ENCODE data around the gene BRF1.

DNA sequence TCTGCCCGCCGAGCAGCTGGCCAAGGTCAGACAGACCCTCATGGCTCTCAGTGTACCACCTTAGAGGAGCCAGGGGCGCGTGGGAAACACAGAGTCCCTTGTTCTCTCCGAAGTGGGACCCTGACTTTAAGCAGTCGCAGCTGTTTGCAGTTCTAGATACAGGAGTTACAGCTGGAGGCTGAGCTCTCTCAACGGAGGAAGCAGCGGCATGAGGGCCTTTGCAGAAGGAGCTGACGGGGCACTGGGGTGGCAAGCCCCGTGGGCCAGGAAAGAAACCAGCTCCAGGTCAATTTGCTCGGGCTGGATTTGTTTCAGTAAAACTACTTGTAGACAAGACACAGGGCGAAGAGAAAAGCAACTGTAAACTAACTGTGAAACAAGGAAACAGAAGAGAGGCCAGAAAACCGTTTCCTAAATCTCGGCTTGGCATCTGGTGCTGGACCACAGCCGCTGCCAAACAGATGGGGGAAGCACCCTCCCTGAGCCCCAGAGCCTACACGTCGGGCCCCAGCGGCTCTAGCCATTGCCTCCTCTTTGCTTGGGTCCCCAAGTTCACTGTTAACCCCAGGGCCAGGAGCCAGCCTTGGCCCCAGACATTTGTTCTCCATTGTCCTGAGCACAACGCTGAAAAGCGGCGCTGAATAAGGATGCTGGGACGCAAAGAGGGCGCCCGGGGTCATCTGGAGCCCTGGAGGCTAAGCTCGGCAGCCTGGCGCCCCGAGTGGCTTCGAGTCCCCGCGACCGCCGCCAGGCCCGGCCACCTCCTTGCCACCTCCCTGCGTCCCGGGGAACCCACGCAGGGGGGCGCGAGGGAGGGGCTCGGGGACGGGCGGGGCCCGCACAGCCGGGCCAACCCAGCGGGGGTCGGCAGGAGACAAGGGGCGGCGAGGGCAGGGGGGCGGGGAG is 12.8 kb upstream of the BRF1 start:
- TF ChIP-seq CTCF (IDR thresholded peaks at IDR 0.05), result no peak
- TF ChIP-seq EP300 (IDR thresholded peaks at IDR 0.05), result no peak
- no peak for TF ChIP-seq POLR2A (IDR thresholded peaks at IDR 0.05)
